ENCODE results near the gene DRAP1. TPM values are rescaled to one million over a fixed set of nuclear protein-coding genes. Genes with fewer than 3 reads are reported as not detected.

The DRAP1 gene
- total and polyA plus RNA-seq, 4 experiments from 2014 or later = 78.2 to 102 (median 84.6) TPM

DNA sequence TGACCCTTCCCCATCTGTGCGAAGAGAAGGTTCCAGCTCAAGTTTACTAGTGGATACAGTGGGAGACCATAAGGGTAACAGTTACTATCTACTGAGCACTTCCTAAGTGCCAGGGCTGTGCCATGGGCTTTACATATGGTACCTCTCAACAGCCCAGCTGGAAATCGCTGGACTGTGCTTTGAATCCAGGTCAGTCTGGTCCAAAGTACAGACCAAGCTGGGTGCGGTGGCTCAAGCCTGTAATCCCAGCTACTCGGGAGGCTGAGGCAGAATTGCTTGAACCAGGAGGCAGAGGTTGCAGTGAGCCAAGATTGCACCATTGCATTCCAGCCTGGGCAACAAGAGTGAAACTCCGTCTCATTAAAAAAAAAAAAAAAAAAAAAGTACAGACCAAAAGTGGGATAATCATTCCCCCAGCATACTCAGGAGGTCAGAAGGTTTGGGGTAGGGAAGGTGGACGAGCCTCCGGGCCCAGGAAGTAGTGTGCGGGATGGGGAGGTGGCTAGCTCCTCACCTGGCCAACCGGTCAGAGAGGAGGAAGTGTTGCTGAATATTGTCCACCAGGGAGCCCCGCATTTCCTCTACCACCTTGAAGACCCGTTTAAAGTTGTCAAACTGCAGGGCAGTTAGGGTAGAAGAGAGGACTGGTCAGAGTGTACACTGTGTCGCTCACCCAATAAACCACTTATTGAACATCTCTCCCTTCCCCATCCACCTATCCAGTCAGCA, 33.3 kb upstream of the DRAP1 start:
- H3K4me3 Mint-ChIP-seq = peak overlapping the region in 3 of 8 donors; percentile 7 to 23 (median 17)
- Histone ChIP-seq H3K27ac (ENCODE audit: low read depth, low read length) (no peak overlapping the region), H3K4me3 (ENCODE audit: low read length in 2 of 2) (no peak overlapping the region), H3K4me1 (ENCODE audit: insufficient read depth, low read length) (peaks cover 47% of the 10 kb centered on the region), H3K27me3 (ENCODE audit: insufficient read depth, low read length) (no peaks in the 10 kb centered on the region), H3K36me3 (ENCODE audit: insufficient read depth, low read length) (peaks cover 12% of the 10 kb centered on the region), H3K9me3 (ENCODE audit: control insufficient read depth in 1 of 2, low read length in 2 of 2) (no peaks in the 10 kb centered on the region)
- intact Hi-C loops (cut with micrococcal nuclease) = no loop called here
- no peak for DNase-seq
- peaks cover 24 to 69% (median 43%) of the 10 kb centered on the region in 4 donors for H3K4me1 Mint-ChIP-seq
- ChIA-PET POLR2A (ENCODE audit: partially characterized antibody) (interaction anchor here (0.7 to 17.4 kb wide), 10 partner anchors 15 to 136 kb away, joined by 3 to 435 read pairs (median 6); partner anchors contain the start of genes BANF1, C11orf68, CFL1 and DRAP1), CTCF (ENCODE audit: partially characterized antibody) (interaction anchor here (0.6 to 15.3 kb wide), 36 partner anchors 10 to 271 kb away, joined by 3 to 281 read pairs (median 8); partner anchors contain the start of genes BANF1, C11orf68, CFL1 and FOSL1)
- no peaks in the 10 kb centered on the region for H3K27me3 Mint-ChIP-seq
- peaks cover 4 to 42% of the 10 kb centered on the region in 2 donors for H3K36me3 Mint-ChIP-seq
- H3K9me3 Mint-ChIP-seq = peaks cover 0 to 1% (median 0%) of the 10 kb centered on the region in 8 donors
- H3K27ac Mint-ChIP-seq = peak overlapping the region in 4 of 7 donors; percentile 57 to 99 (median 86)

GRCh38 chr11:65886826-65887722, 32.2 kb upstream of the DRAP1 start:
- Mint-ChIP-seq H3K4me1 (peaks cover 26 to 64% (median 45%) of the 10 kb centered on the region in 4 donors), H3K27ac (peak overlapping the region; percentile 95 to 100 (median 99)), H3K36me3 (peaks cover 4 to 40% of the 10 kb centered on the region in 2 donors), H3K9me3 (peaks cover 0 to 1% (median 0%) of the 10 kb centered on the region in 8 donors), H3K4me3 (peak overlapping the region; percentile 86 to 97 (median 91)), H3K27me3 (no peaks in the 10 kb centered on the region)
- no peak for DNase-seq
- peak overlapping the region; percentile 86 for H3K27ac ChIP-seq (ENCODE audit: low read depth, low read length)
- peaks cover 51% of the 10 kb centered on the region for H3K4me1 ChIP-seq (ENCODE audit: insufficient read depth, low read length)
- H3K9me3 ChIP-seq (ENCODE audit: control insufficient read depth in 1 of 2, low read length in 2 of 2) = no peaks in the 10 kb centered on the region
- ChIA-PET CTCF (ENCODE audit: partially characterized antibody) (interaction anchor here (0.9 to 15.3 kb wide), 26 partner anchors 11 to 443 kb away, joined by 3 to 281 read pairs (median 4); partner anchors contain the start of genes BANF1, C11orf68, CFL1 and EIF1AD), POLR2A (ENCODE audit: partially characterized antibody) (interaction anchor here (0.7 to 17.4 kb wide), 12 partner anchors 10 to 171 kb away, joined by 3 to 435 read pairs (median 26); partner anchors contain the start of genes BANF1, C11orf68, CFL1 and DRAP1)
- H3K27me3 ChIP-seq (ENCODE audit: insufficient read depth, low read length) = no peaks in the 10 kb centered on the region
- intact Hi-C loops (cut with micrococcal nuclease) = no loop called here
- peak overlapping the region; percentile 79 to 83 for H3K4me3 ChIP-seq (ENCODE audit: low read length in 2 of 2)
- H3K36me3 ChIP-seq (ENCODE audit: insufficient read depth, low read length) = peaks cover 12% of the 10 kb centered on the region

- peak overlapping the region; percentile 95 to 100 (median 99) for H3K27ac Mint-ChIP-seq
- peaks cover 0 to 1% (median 0%) of the 10 kb centered on the region in 8 donors for H3K9me3 Mint-ChIP-seq
- Histone ChIP-seq H3K36me3 (ENCODE audit: insufficient read depth, low read length) (peaks cover 12% of the 10 kb centered on the region), H3K27ac (ENCODE audit: low read depth, low read length) (peak overlapping the region; percentile 86), H3K4me1 (ENCODE audit: insufficient read depth, low read length) (peaks cover 58% of the 10 kb centered on the region), H3K4me3 (ENCODE audit: low read length in 2 of 2) (peak overlapping the region; percentile 79 to 83), H3K9me3 (ENCODE audit: control insufficient read depth in 1 of 2, low read length in 2 of 2) (no peaks in the 10 kb centered on the region), H3K27me3 (ENCODE audit: insufficient read depth, low read length) (no peaks in the 10 kb centered on the region)
- ChIA-PET CTCF (ENCODE audit: partially characterized antibody) (interaction anchor here (0.6 to 15.3 kb wide), 40 partner anchors 8 to 443 kb away, joined by 3 to 281 read pairs (median 4); partner anchors contain the start of genes BANF1, C11orf68, CFL1 and CTSW), POLR2A (ENCODE audit: partially characterized antibody) (interaction anchor here (0.7 to 17.4 kb wide), 27 partner anchors 8 to 274 kb away, joined by 3 to 435 read pairs (median 6); partner anchors contain the start of genes BANF1, C11orf68, CFL1 and CTSW)
- peak in 2 of 5 donors; percentile 18 to 57 for DNase-seq
- intact Hi-C loops (cut with micrococcal nuclease) = loop anchor here (1.0 to 2.0 kb wide), 4 partner anchors 15 to 175 kb away; partner anchors contain the start of genes EFEMP2, KAT5 and SART1
- H3K4me3 Mint-ChIP-seq = peak overlapping the region; percentile 86 to 97 (median 91)
- H3K27me3 Mint-ChIP-seq = no peaks in the 10 kb centered on the region
- H3K4me1 Mint-ChIP-seq = peaks cover 33 to 67% (median 52%) of the 10 kb centered on the region in 4 donors
- H3K36me3 Mint-ChIP-seq = peaks cover 4 to 38% of the 10 kb centered on the region in 2 donors
Measured at GRCh38 chr11:65887723-65888162, 31.5 kb upstream of the DRAP1 start.

DNA sequence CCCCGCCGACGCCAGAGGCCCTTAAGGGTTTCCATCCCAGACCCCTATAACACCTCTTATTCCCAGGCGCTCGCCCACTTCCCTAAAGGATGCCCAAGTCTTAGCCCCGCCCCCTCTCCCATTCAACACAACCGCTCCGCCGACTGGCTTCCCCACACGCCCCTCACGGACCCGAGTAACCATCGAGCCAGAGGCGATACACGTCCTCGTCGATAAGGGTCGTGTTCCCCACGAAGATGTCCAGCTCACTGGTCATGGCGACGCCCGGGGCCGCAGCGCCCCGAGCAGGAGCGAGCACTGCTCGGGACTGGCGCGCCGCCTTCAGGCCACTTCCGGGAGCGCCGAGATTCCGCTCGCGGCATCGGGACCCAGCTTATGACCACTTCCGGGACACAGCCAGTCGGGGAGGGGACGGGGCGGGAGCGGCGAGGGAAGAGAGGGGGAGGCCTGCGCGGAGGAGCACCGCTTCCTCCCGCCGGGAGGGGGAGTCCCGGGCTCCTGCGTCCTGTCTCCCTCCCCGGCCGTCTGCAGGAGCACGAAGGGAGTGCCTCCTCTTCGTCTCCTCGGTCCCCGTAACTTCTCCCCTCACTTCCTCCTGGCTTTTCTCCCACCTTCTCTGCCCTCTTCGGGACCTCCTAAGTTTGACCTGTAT, 30.9 kb upstream of the DRAP1 start, which contains the start of gene FIBP:
FIBP (minus strand) TSS at position 309 of the 652 bp plus-strand sequence; CDS start at position 256, 53 bp downstream.
- H3K27me3 ChIP-seq (ENCODE audit: insufficient read depth, low read length) = no peaks in the 10 kb centered on the region
- peak within 1 kb of the TSS; percentile 86 for H3K27ac ChIP-seq (ENCODE audit: low read depth, low read length)
- H3K4me1 ChIP-seq (ENCODE audit: insufficient read depth, low read length) = peaks cover 63% of the 10 kb centered on the region
- intact Hi-C loops (cut with micrococcal nuclease) = loop anchor here (1.0 to 2.0 kb wide), 4 partner anchors 15 to 176 kb away; partner anchors contain the start of genes EFEMP2, KAT5 and SART1
- H3K27me3 Mint-ChIP-seq = no peaks in the 10 kb centered on the region
- H3K9me3 ChIP-seq (ENCODE audit: control insufficient read depth in 1 of 2, low read length in 2 of 2) = no peaks in the 10 kb centered on the region
- peak within 1 kb of the TSS; percentile 79 to 83 for H3K4me3 ChIP-seq (ENCODE audit: low read length in 2 of 2)
- peaks cover 4 to 37% of the 10 kb centered on the region in 2 donors for H3K36me3 Mint-ChIP-seq
- peak; percentile 90 to 97 (median 91) for DNase-seq
- peaks cover 0 to 1% (median 0%) of the 10 kb centered on the region in 8 donors for H3K9me3 Mint-ChIP-seq
- peak within 1 kb of the TSS; percentile 95 to 100 (median 99) for H3K27ac Mint-ChIP-seq
- ChIA-PET POLR2A (ENCODE audit: partially characterized antibody) (interaction anchor here (0.7 to 17.4 kb wide), 29 partner anchors 9 to 658 kb away, joined by 3 to 435 read pairs (median 5); partner anchors contain the start of genes BANF1, C11orf68, CFL1 and CTSW), CTCF (ENCODE audit: partially characterized antibody) (interaction anchor here (0.6 to 15.3 kb wide), 37 partner anchors 8 to 1352 kb away, joined by 3 to 281 read pairs (median 4); partner anchors contain the start of genes BANF1, C11orf68, CFL1 and CTSW)
- peaks cover 34 to 73% (median 56%) of the 10 kb centered on the region in 4 donors for H3K4me1 Mint-ChIP-seq
- peak within 1 kb of the TSS; percentile 86 to 97 (median 91) for H3K4me3 Mint-ChIP-seq
- peaks cover 8% of the 10 kb centered on the region for H3K36me3 ChIP-seq (ENCODE audit: insufficient read depth, low read length)

- H3K27ac ChIP-seq (ENCODE audit: low read depth, low read length) = peak within 1 kb of the TSS; percentile 86
- H3K9me3 ChIP-seq (ENCODE audit: control insufficient read depth in 1 of 2, low read length in 2 of 2) = no peaks in the 10 kb centered on the region
- H3K36me3 ChIP-seq (ENCODE audit: insufficient read depth, low read length) = peaks cover 3% of the 10 kb centered on the region
- no peaks in the 10 kb centered on the region for H3K27me3 ChIP-seq (ENCODE audit: insufficient read depth, low read length)
- H3K4me3 ChIP-seq (ENCODE audit: low read length in 2 of 2) = peak within 1 kb of the TSS; percentile 69 to 86
- peaks cover 37 to 79% (median 53%) of the 10 kb centered on the region in 4 donors for H3K4me1 Mint-ChIP-seq
- peak; percentile 98 to 99 (median 98) for DNase-seq
- peaks cover 0 to 20% of the 10 kb centered on the region in 2 donors for H3K36me3 Mint-ChIP-seq
- intact Hi-C loops (cut with micrococcal nuclease) = loop anchor here (1.0 kb wide), 4 partner anchors 10 to 38 kb away; partner anchors contain the start of genes C11orf68, CFL1, DRAP1 and FOSL1
- H3K9me3 Mint-ChIP-seq = peaks cover 0 to 1% (median 0%) of the 10 kb centered on the region in 8 donors
- ChIA-PET POLR2A (ENCODE audit: partially characterized antibody) (interaction anchor here (0.6 to 17.4 kb wide), 48 partner anchors 8 to 1573 kb away, joined by 3 to 435 read pairs (median 5); partner anchors contain the start of genes AP5B1, BANF1, BRMS1 and C11orf68), CTCF (ENCODE audit: partially characterized antibody) (interaction anchor here (0.9 to 15.3 kb wide), 28 partner anchors 8 to 421 kb away, joined by 3 to 281 read pairs (median 8); partner anchors contain the start of genes BANF1, C11orf68, CFL1 and CTSW)
- peak within 1 kb of the TSS; percentile 86 to 97 (median 91) for H3K4me3 Mint-ChIP-seq
- H3K27me3 Mint-ChIP-seq = no peaks in the 10 kb centered on the region
- H3K27ac Mint-ChIP-seq = peak within 1 kb of the TSS; percentile 95 to 100 (median 99)
- peaks cover 66% of the 10 kb centered on the region for H3K4me1 ChIP-seq (ENCODE audit: insufficient read depth, low read length)
Measured at GRCh38 chr11:65890324-65891218, 28.7 kb upstream of the DRAP1 start, which contains the start of gene CCDC85B. CCDC85B (plus strand) TSS chr11:65890673; CDS start chr11:65890784, 111 bp downstream.
